SU-DHL-6 (cell line): ENCODE data around the gene FRMD3.

ENCODE experiments used
- H2AFZ ChIP-seq: fragments of 200-600 bp; sonication (generic); 2 replicates; pipeline ENCODE4 v1.6.1; 2014; ENCODE audit warnings: low read depth, mild to moderate bottlenecking, moderate library complexity, mixed read lengths, antibody characterized with exemption, low read length; ENCODE audit not compliant: severe bottlenecking
- H3F3A ChIP-seq: fragments of 200-600 bp; shearing (Covaris generic); 2 replicates; pipeline ENCODE4 v1.6.0; 2016; ENCODE audit warnings: antibody characterized with exemption, mild to moderate bottlenecking; ENCODE audit not compliant: insufficient read depth
- H3K27ac ChIP-seq: fragments of 200-600 bp; sonication (generic); 2 replicates; pipeline ENCODE4 v1.5.1; 2016; ENCODE audit warnings: low read depth, mild to moderate bottlenecking, low read length, moderate library complexity, mixed read lengths
- H3K27me3 ChIP-seq: fragments of 200-600 bp; sonication (generic), shearing (Covaris generic); 2 replicates; pipeline ENCODE4 v1.6.0; 2014; ENCODE audit warnings: mild to moderate bottlenecking, low read length
- H3K36me3 ChIP-seq: fragments of 200-600 bp; sonication (generic); 2 replicates; pipeline ENCODE4 v1.6.1; 2014; ENCODE audit warnings: mild to moderate bottlenecking, low read length, mixed read lengths
- H3K4me2 ChIP-seq: fragments of 300-600, 200-600 bp; shearing (Covaris generic), sonication (generic); 2 replicates; pipeline ENCODE4 v1.6.0; 2014; ENCODE audit warnings: low read length, low read depth, mild to moderate bottlenecking; ENCODE audit not compliant: poor library complexity, severe bottlenecking
- H3K4me3 ChIP-seq: fragments of 200-600 bp; sonication (generic); 2 replicates; pipeline ENCODE4 v1.5.1; 2014; ENCODE audit warnings: antibody characterized with exemption, low read length, mild to moderate bottlenecking, mixed read lengths; ENCODE audit not compliant: insufficient read depth, poor library complexity, severe bottlenecking
- H3K79me2 ChIP-seq: fragments of 200-600 bp; sonication (generic); 2 replicates; pipeline ENCODE4 v1.6.1; 2014; ENCODE audit warnings: mild to moderate bottlenecking, low read length, moderate library complexity; ENCODE audit not compliant: insufficient read depth
- H3K9ac ChIP-seq: fragments of 200-600 bp; sonication (generic); 2 replicates; pipeline ENCODE4 v1.7.0; 2014; ENCODE audit warnings: mild to moderate bottlenecking, low read length
- H3K9me2 ChIP-seq: fragments of 200-600 bp; sonication (generic); replicated peaks from 2 replicates; pipeline ENCODE4 v1.6.1; 2014; ENCODE audit warnings: low read length; ENCODE audit not compliant: insufficient read depth
- H3K9me3 ChIP-seq: fragments of 200-600 bp; sonication (generic); 2 replicates; pipeline ENCODE4 v1.6.1; 2014; ENCODE audit warnings: low read length, mixed read lengths; ENCODE audit not compliant: insufficient read depth
- H4K20me1 ChIP-seq: fragments of 200-600 bp; sonication (generic); 2 replicates; pipeline ENCODE4 v1.6.1; 2014; ENCODE audit warnings: low read depth, mild to moderate bottlenecking, antibody characterized with exemption, low read length, moderate library complexity, mixed read lengths
- CTCF ChIP-seq: fragments of 200-600 bp; sonication (generic); IDR thresholded peaks from one replicate; pipeline ENCODE4 v1.5.1; 2017; ENCODE audit warnings: antibody characterized with exemption, mild to moderate bottlenecking, low read length, moderate library complexity; ENCODE audit not compliant: insufficient read depth, poor library complexity, severe bottlenecking
- EZH2phosphoT487 ChIP-seq: fragments of 200-600 bp; sonication (generic), shearing (Covaris generic); conservative IDR thresholded peaks from 2 replicates; pipeline ENCODE4 v1.6.1; 2018; ENCODE audit warnings: mild to moderate bottlenecking, antibody characterized with exemption, low read length, moderate library complexity, mixed read lengths

The FRMD3 gene

GRCh38 chr9:83477120-83477519, 61.1 kb downstream of the FRMD3 start:
- H3K27me3 ChIP-seq: no peaks in the 10 kb centered on the region
- no peaks in the 10 kb centered on the region for H3F3A ChIP-seq
- no peaks in the 10 kb centered on the region for H3K36me3 ChIP-seq
- H3K4me3 ChIP-seq: no peak overlapping the region
- TF ChIP-seq CTCF (no peak), EZH2phosphoT487 (no peak)
- no peaks in the 10 kb centered on the region for H4K20me1 ChIP-seq
- no peaks in the 10 kb centered on the region for H3K9me2 ChIP-seq
- no peaks in the 10 kb centered on the region for H3K9me3 ChIP-seq
- no peak overlapping the region for H3K9ac ChIP-seq
- no peaks in the 10 kb centered on the region for H3K79me2 ChIP-seq
- H3K27ac ChIP-seq: no peak overlapping the region
- no peak overlapping the region for H3K4me2 ChIP-seq
- H2AFZ ChIP-seq: no peak overlapping the region

- no peak overlapping the region for H3K27ac ChIP-seq
- TF ChIP-seq CTCF: no peak
- no peak for TF ChIP-seq EZH2phosphoT487
- H3K9ac ChIP-seq: no peak overlapping the region
- H4K20me1 ChIP-seq: no peaks in the 10 kb centered on the region
- no peaks in the 10 kb centered on the region for H3K79me2 ChIP-seq
- no peaks in the 10 kb centered on the region for H3K9me2 ChIP-seq
- no peaks in the 10 kb centered on the region for H3K27me3 ChIP-seq
- H3K36me3 ChIP-seq: no peaks in the 10 kb centered on the region
- H3K4me3 ChIP-seq: no peak overlapping the region
- no peaks in the 10 kb centered on the region for H3F3A ChIP-seq
- H2AFZ ChIP-seq: no peak overlapping the region
- no peaks in the 10 kb centered on the region for H3K9me3 ChIP-seq
- H3K4me2 ChIP-seq: no peak overlapping the region
These were observed 61.7 kb downstream of the FRMD3 start for GRCh38 chr9:83476513-83476912.

- Histone ChIP-seq H4K20me1 (no peaks in the 10 kb centered on the region), H3K9ac (no peak overlapping the region), H3K79me2 (no peaks in the 10 kb centered on the region), H3K4me2 (no peak overlapping the region), H3F3A (no peaks in the 10 kb centered on the region), H3K9me2 (no peaks in the 10 kb centered on the region), H2AFZ (no peak overlapping the region), H3K27ac (no peak overlapping the region), H3K4me3 (no peak overlapping the region), H3K36me3 (no peaks in the 10 kb centered on the region), H3K9me3 (no peaks in the 10 kb centered on the region), H3K27me3 (no peaks in the 10 kb centered on the region)
- TF ChIP-seq EZH2phosphoT487: no peak
These were observed 62.5 kb downstream of the FRMD3 start for GRCh38 chr9:83475741-83476140.

GRCh38 chr9:83474631-83475030, 63.6 kb downstream of the FRMD3 start:
- no peaks in the 10 kb centered on the region for H3K9me2 ChIP-seq
- H3K4me2 ChIP-seq: no peak overlapping the region
- H3K27me3 ChIP-seq: no peaks in the 10 kb centered on the region
- no peak overlapping the region for H2AFZ ChIP-seq
- no peak overlapping the region for H3K27ac ChIP-seq
- H3K9ac ChIP-seq: no peak overlapping the region
- no peaks in the 10 kb centered on the region for H3K79me2 ChIP-seq
- no peaks in the 10 kb centered on the region for H4K20me1 ChIP-seq
- TF ChIP-seq CTCF (no peak), EZH2phosphoT487 (no peak)
- H3K9me3 ChIP-seq: no peaks in the 10 kb centered on the region
- no peaks in the 10 kb centered on the region for H3K36me3 ChIP-seq
- no peaks in the 10 kb centered on the region for H3F3A ChIP-seq
- no peak overlapping the region for H3K4me3 ChIP-seq
